Stimulated activated CD4-positive, alpha-beta T cell treated with anti-CD3 and anti-CD28 coated beads, Interleukin-1b, Interleukin-23, amount 100 ng/mL, for 1 hour (primary cell): Measurements from ENCODE around the gene DCAF11.

Experiments used
- DNase-seq, 2 donors: peaks; one replicate each; pipeline ENCODE4 v3.0.0-alpha.2; 2020; ENCODE audit warnings: low read depth in 2 of 2

DCAF11 gene

GRCh38 chr14:24114532-24115421, at the start of gene DCAF11, which contains the start of gene NRL:
Gene DCAF11 (plus strand): TSS chr14:24114777. CDS start chr14:24115595, 818 bp downstream.
Gene NRL (minus strand): TSS chr14:24114949. CDS start chr14:24082848, 32,101 bp downstream.
- DNase-seq: peak; percentile 95

- DNase-seq: no peak
Measured at GRCh38 chr14:24064856-24065255, 49.7 kb upstream of the DCAF11 start.

GRCh38 chr14:24065408-24065807, 49.2 kb upstream of the DCAF11 start:
- DNase-seq: no peak

GRCh38 chr14:24066496-24067132, 48.0 kb upstream of the DCAF11 start:
- no peak for DNase-seq

- DNase-seq: no peak
Measured at GRCh38 chr14:24067133-24068082, 47.2 kb upstream of the DCAF11 start.

- DNase-seq: no peak
Measured at GRCh38 chr14:24068711-24069410, 45.7 kb upstream of the DCAF11 start.

GRCh38 chr14:24069411-24069735, 45.2 kb upstream of the DCAF11 start:
- DNase-seq: no peak

- no peak for DNase-seq
Measured at GRCh38 chr14:24070285-24071143, 44.1 kb upstream of the DCAF11 start.

- DNase-seq: no peak
Measured at GRCh38 chr14:24071144-24071697, 43.4 kb upstream of the DCAF11 start, which contains the start of gene CPNE6. Gene CPNE6 (plus strand): TSS chr14:24071562. CDS start chr14:24072937, 1,375 bp downstream.

- no peak for DNase-seq
Measured at GRCh38 chr14:24071836-24072430, 42.6 kb upstream of the DCAF11 start.

- no peak for DNase-seq
Measured at GRCh38 chr14:24072436-24072835, 42.1 kb upstream of the DCAF11 start.

- DNase-seq: no peak
Measured at GRCh38 chr14:24072881-24073877, 41.4 kb upstream of the DCAF11 start.

- no peak for DNase-seq
Measured at GRCh38 chr14:24074625-24075484, 39.7 kb upstream of the DCAF11 start.

- no peak for DNase-seq
Measured at GRCh38 chr14:24075485-24076301, 38.9 kb upstream of the DCAF11 start.

GRCh38 chr14:24076302-24076601, 38.3 kb upstream of the DCAF11 start:
- no peak for DNase-seq

- DNase-seq: no peak
Measured at GRCh38 chr14:24077086-24077485, 37.5 kb upstream of the DCAF11 start.

GRCh38 chr14:24078146-24078545, 36.4 kb upstream of the DCAF11 start:
- DNase-seq: no peak
